GM19328 (cell line): ENCODE data around the gene RUNX1.

Source experiments
- ATAC-seq: cut with Tn5 transposase; IDR thresholded peaks from one replicate; pipeline ENCODE4 v1.9.1; 2021; ENCODE audit warnings: mild to moderate bottlenecking, moderate library complexity; ENCODE audit not compliant: unreplicated experiment

RUNX1 gene

GRCh38 chr21:35019631-35020032 lies 29.5 kb downstream of the RUNX1 start:
- no peak for ATAC-seq

- no peak for ATAC-seq
Observed at GRCh38 chr21:35017256-35017655, 31.8 kb downstream of the RUNX1 start.

- ATAC-seq, result no peak
Observed at GRCh38 chr21:35016517-35017188, 32.4 kb downstream of the RUNX1 start.

GRCh38 chr21:35016071-35016470 lies 33.0 kb downstream of the RUNX1 start:
- ATAC-seq, result no peak

- ATAC-seq, result no peak
Observed at GRCh38 chr21:35015435-35016024, 33.6 kb downstream of the RUNX1 start.

- no peak for ATAC-seq
Observed at GRCh38 chr21:35014302-35015041, 34.6 kb downstream of the RUNX1 start.

- ATAC-seq, result no peak
Observed at GRCh38 chr21:35011681-35012080, 37.4 kb downstream of the RUNX1 start.

GRCh38 chr21:35010447-35010846 lies 38.7 kb downstream of the RUNX1 start:
- no peak for ATAC-seq

GRCh38 chr21:35007348-35007747 lies 41.8 kb downstream of the RUNX1 start:
- ATAC-seq, result no peak

- ATAC-seq, result no peak
Observed at GRCh38 chr21:35006771-35007170, 42.3 kb downstream of the RUNX1 start.

- no peak for ATAC-seq
Observed at GRCh38 chr21:35006248-35006647, 42.9 kb downstream of the RUNX1 start.

GRCh38 chr21:35005560-35006224 lies 43.4 kb downstream of the RUNX1 start:
- no peak for ATAC-seq

GRCh38 chr21:35005077-35005476 lies 44.0 kb downstream of the RUNX1 start:
- ATAC-seq, result no peak

- no peak for ATAC-seq
Observed at GRCh38 chr21:35004314-35004713, 44.8 kb downstream of the RUNX1 start.

GRCh38 chr21:35002879-35003722 lies 46.0 kb downstream of the RUNX1 start:
- no peak for ATAC-seq

- no peak for ATAC-seq
Observed at GRCh38 chr21:34999397-34999941, 49.6 kb downstream of the RUNX1 start.

- no peak for ATAC-seq
Observed at GRCh38 chr21:34998176-34998575, 50.9 kb downstream of the RUNX1 start.

GRCh38 chr21:34997294-34997693 lies 51.8 kb downstream of the RUNX1 start:
- ATAC-seq, result no peak

GRCh38 chr21:34996304-34997101 lies 52.6 kb downstream of the RUNX1 start:
- ATAC-seq, result no peak

GRCh38 chr21:34995979-34996303 lies 53.2 kb downstream of the RUNX1 start:
- no peak for ATAC-seq
